OCI-LY3 (cell line): ENCODE measurements around the gene TRMU.

ENCODE experiments used
- EZH2phosphoT487 ChIP-seq: fragments of 200-600 bp; shearing (Covaris generic); IDR thresholded peaks from 2 replicates; pipeline ENCODE4 v1.6.1; 2018; ENCODE audit warnings: antibody characterized with exemption, mixed run types, low read depth
- TF ChIP-seq, protein P1 (sequence below): fragments of 200-600, 300-600 bp; sonication (generic); IDR thresholded peaks from 2 replicates; pipeline ENCODE4 v1.5.1; 2014; ENCODE audit warnings: antibody characterized with exemption, low read length, low read depth

DNA sequence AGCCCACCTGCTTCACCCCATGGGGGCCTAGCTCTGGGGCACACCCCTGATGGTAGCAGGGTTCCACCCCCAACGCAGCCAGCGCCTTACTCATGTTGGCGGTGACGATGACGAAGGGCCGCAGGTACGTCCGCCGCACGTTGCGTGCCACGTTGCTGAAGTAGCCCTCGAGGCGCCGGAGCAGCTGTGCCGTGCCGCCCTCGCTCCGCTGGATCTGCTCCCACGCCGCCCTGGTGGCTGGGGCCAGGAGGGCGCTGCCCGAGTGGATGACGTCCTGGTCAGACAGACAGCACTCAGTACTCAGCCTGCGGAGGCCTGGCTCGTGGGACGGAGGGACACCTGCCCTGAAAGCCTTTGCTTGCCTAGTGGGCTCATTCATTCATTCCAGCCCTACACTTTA lies 50.8 kb downstream of the TRMU start:
- TF ChIP-seq, protein P1, sequence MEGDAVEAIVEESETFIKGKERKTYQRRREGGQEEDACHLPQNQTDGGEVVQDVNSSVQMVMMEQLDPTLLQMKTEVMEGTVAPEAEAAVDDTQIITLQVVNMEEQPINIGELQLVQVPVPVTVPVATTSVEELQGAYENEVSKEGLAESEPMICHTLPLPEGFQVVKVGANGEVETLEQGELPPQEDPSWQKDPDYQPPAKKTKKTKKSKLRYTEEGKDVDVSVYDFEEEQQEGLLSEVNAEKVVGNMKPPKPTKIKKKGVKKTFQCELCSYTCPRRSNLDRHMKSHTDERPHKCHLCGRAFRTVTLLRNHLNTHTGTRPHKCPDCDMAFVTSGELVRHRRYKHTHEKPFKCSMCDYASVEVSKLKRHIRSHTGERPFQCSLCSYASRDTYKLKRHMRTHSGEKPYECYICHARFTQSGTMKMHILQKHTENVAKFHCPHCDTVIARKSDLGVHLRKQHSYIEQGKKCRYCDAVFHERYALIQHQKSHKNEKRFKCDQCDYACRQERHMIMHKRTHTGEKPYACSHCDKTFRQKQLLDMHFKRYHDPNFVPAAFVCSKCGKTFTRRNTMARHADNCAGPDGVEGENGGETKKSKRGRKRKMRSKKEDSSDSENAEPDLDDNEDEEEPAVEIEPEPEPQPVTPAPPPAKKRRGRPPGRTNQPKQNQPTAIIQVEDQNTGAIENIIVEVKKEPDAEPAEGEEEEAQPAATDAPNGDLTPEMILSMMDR = no peak
- no peak for TF ChIP-seq EZH2phosphoT487
